Breast epithelium (tissue), 4 donors: Measurements from ENCODE around the gene FBN1. TPM values are rescaled to one million over a fixed set of nuclear protein-coding genes. Genes with fewer than 3 reads are reported as not detected.
A peak's percentile ranks its signal among the peaks of the same experiment; 100 is the strongest.

Source experiments
- DNase-seq, 2 donors: peaks; one replicate each; pipeline ENCODE4 v3.0.0-alpha.2; 2019; ENCODE audit warnings: low spot score in 2 of 2
- H3K27ac ChIP-seq, 2 donors: fragments of 200-600 bp; sonication (generic) in 1 of 2; one replicate each; pipeline ENCODE4 v1.5.1; 2016 to 2019; ENCODE audit warnings: mild to moderate bottlenecking in 1 of 2
- H3K27me3 ChIP-seq, 2 donors: fragments of 200-600 bp; sonication (generic) in 1 of 2; one replicate each; pipeline versions ENCODE4 v1.5.1 to v1.6.0; 2017 to 2019; ENCODE audit warnings: control low read depth in 1 of 2, mild to moderate bottlenecking in 1 of 2
- H3K36me3 ChIP-seq: fragments of 200-600 bp; one replicate; pipeline ENCODE4 v1.5.1; 2019
- H3K4me1 ChIP-seq, 2 donors: fragments of 200-600 bp; sonication (generic); one replicate each; pipeline ENCODE4 v1.5.1; 2016 to 2019; ENCODE audit warnings: control low read depth in 1 of 2
- H3K4me3 ChIP-seq, 3 donors: fragments of 200-600 bp; sonication (generic); 1 replicate in 2 of 3; 2 replicates in 1 of 3; pipeline ENCODE4 v1.5.1; 2016 to 2019; ENCODE audit warnings: mild to moderate bottlenecking in 3 of 3, moderate library complexity in 2 of 3
- H3K9me3 ChIP-seq, 2 donors: fragments of 200-600 bp; sonication (generic) in 1 of 2; one replicate each; pipeline ENCODE4 v1.5.1; 2016 to 2019; ENCODE audit warnings: control low read depth in 1 of 2
- POLR2A ChIP-seq: fragments of 450-650 bp; IDR thresholded peaks from one replicate; pipeline ENCODE4 v1.6.1; 2016; ENCODE audit warnings: antibody characterized with exemption, mild to moderate bottlenecking, moderate library complexity
- POLR2AphosphoS5 ChIP-seq, 3 donors: sonication (generic); formaldehyde crosslinking; IDR thresholded peaks; one replicate each; pipeline ENCODE4 v1.6.1; 2017; ENCODE audit warnings: antibody characterized with exemption in 3 of 3
- intact Hi-C: fragments of 100-400 bp; cut with DNase I; formaldehyde crosslinking; loops from one replicate; pipeline ENCODE4 v1.15.1; 2023; ENCODE audit warnings: low total_unique reads
- total RNA-seq, 3 donors: library from RNA; depleted of rRNA; stranded (reverse); fragments of >200 nt; gene quantifications; one replicate each; pipeline ENCODE4 v1.1.0, GENCODE V29; 2016
- TF ChIP-seq, protein P1 (sequence below), 3 donors: fragments of 450-650 bp; IDR thresholded peaks; one replicate each; pipeline ENCODE4 v1.5.1; 2016 to 2017; ENCODE audit warnings: antibody characterized with exemption in 3 of 3, mild to moderate bottlenecking in 3 of 3, moderate library complexity in 3 of 3

The FBN1 gene
- total RNA-seq, 3 donors from 2014 or later = 38.5 to 210 (median 83.2) TPM

DNA sequence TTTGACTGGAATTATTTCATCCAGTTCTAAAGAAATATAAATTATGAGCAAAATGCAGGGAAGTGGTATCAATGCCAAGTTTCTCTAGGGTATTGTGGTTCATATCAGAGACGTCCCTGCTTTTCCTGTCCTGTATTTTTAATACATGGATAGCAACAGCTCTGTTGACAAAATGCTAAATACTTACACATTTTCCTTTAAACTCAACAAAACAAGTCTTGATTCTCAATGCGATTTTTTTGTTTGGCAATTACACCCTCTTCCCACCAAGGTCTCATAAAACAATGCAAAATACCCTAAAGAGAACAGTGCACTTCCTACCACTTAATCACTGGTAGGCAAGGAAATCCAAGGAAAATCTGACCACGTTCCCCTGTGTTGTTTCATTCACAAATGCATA, 194.3 kb downstream of the FBN1 start:
- peaks cover 4% of the 10 kb centered on the region for H3K36me3 ChIP-seq
- H3K4me3 ChIP-seq = no peak overlapping the region
- peak overlapping the region in 1 of 2 donors; percentile 2 for H3K27ac ChIP-seq
- no peaks in the 10 kb centered on the region for H3K27me3 ChIP-seq
- H3K9me3 ChIP-seq = no peaks in the 10 kb centered on the region
- no peak for DNase-seq
- intact Hi-C loops = no loop called here
- H3K4me1 ChIP-seq = no peaks in the 10 kb centered on the region
- TF ChIP-seq POLR2A (no peak), POLR2AphosphoS5 (IDR thresholded peaks at IDR 0.05) (no peak)
- TF ChIP-seq, protein P1, sequence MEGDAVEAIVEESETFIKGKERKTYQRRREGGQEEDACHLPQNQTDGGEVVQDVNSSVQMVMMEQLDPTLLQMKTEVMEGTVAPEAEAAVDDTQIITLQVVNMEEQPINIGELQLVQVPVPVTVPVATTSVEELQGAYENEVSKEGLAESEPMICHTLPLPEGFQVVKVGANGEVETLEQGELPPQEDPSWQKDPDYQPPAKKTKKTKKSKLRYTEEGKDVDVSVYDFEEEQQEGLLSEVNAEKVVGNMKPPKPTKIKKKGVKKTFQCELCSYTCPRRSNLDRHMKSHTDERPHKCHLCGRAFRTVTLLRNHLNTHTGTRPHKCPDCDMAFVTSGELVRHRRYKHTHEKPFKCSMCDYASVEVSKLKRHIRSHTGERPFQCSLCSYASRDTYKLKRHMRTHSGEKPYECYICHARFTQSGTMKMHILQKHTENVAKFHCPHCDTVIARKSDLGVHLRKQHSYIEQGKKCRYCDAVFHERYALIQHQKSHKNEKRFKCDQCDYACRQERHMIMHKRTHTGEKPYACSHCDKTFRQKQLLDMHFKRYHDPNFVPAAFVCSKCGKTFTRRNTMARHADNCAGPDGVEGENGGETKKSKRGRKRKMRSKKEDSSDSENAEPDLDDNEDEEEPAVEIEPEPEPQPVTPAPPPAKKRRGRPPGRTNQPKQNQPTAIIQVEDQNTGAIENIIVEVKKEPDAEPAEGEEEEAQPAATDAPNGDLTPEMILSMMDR (IDR thresholded peaks at IDR 0.05) = no peak

DNA sequence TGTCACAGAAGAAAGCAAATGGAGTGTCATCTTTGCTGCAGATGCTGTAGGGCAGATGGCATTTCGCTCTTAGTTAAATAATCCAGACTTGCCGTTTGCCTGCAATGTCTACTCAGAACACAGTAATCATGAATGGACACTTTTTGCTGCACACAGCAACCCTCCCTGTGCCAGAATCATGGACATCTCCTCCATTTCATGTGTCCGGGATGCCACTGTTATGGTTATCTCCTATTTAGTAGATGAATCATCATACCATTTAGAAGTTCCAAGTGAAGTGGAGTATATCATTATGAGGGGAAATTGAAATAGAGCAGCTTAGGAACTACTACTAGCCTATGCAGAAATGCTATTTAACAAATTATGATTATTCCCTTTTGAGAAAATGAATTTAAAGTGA, 195.8 kb downstream of the FBN1 start:
- Histone ChIP-seq H3K36me3 (peaks cover 9% of the 10 kb centered on the region), H3K9me3 (no peaks in the 10 kb centered on the region), H3K27ac (no peak overlapping the region), H3K4me1 (no peaks in the 10 kb centered on the region), H3K27me3 (no peaks in the 10 kb centered on the region), H3K4me3 (no peak overlapping the region)
- DNase-seq = no peak
- intact Hi-C loops = no loop called here
- TF ChIP-seq POLR2AphosphoS5 (IDR thresholded peaks at IDR 0.05) (no peak), POLR2A (no peak)
- TF ChIP-seq, protein P1 (IDR thresholded peaks at IDR 0.05) = no peak

DNA sequence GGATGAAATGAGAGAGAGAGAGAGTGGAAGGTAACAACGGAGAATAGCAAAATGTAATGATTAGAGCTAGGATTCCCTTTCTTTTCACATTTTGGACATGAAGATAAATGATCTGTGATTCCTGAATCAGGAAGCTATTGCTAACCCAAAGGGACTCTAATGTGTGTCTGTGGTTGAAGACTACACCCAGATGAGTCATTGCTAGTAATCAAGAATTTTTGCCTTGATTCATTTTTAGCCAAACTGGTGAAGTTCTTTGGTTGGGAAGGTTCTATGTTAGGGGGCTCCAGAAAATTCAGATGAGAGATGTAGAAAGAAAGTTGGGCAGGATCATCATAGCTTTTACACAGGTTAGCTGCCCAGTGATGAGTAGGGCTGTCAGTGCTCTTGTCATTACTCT, 197.9 kb downstream of the FBN1 start:
- H3K36me3 ChIP-seq = peaks cover 9% of the 10 kb centered on the region
- intact Hi-C loops = no loop called here
- DNase-seq = no peak

DNA sequence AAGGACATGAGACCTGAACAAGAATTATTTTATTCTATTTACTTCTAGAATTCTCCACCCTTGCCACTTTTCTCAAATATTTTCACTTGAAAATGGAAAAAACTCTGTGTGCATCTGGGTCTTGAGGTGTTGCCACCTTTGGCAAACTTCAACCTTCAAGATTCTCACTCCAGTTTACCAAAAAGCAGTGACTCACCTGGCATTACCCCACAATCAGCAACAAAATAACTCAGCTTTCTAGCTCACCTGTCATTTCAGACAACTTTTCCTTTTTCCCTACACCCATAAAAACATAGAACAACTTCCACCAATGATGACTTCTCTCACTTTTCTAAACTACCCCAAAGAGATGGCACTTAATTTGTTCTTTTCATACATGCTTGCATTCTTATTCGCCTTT, 198.5 kb downstream of the FBN1 start:
- intact Hi-C loops = no loop called here
- DNase-seq = no peak
- Histone ChIP-seq H3K27me3 (no peaks in the 10 kb centered on the region), H3K9me3 (no peaks in the 10 kb centered on the region), H3K36me3 (peaks cover 9% of the 10 kb centered on the region), H3K4me3 (no peak overlapping the region), H3K27ac (no peak overlapping the region), H3K4me1 (no peaks in the 10 kb centered on the region)
- TF ChIP-seq POLR2AphosphoS5 (IDR thresholded peaks at IDR 0.05) (no peak), POLR2A (no peak)
- TF ChIP-seq, protein P1 (IDR thresholded peaks at IDR 0.05) = no peak

More for the DNA sequence above, 197.9 kb downstream of the FBN1 start:
- no peaks in the 10 kb centered on the region for H3K4me1 ChIP-seq
- H3K4me3 ChIP-seq = no peak overlapping the region
- no peak overlapping the region for H3K27ac ChIP-seq
- H3K27me3 ChIP-seq = no peaks in the 10 kb centered on the region
- no peak for TF ChIP-seq POLR2A
- TF ChIP-seq POLR2AphosphoS5 (IDR thresholded peaks at IDR 0.05) = no peak
- TF ChIP-seq, protein P1 (IDR thresholded peaks at IDR 0.05) = no peak
- no peaks in the 10 kb centered on the region for H3K9me3 ChIP-seq

DNA sequence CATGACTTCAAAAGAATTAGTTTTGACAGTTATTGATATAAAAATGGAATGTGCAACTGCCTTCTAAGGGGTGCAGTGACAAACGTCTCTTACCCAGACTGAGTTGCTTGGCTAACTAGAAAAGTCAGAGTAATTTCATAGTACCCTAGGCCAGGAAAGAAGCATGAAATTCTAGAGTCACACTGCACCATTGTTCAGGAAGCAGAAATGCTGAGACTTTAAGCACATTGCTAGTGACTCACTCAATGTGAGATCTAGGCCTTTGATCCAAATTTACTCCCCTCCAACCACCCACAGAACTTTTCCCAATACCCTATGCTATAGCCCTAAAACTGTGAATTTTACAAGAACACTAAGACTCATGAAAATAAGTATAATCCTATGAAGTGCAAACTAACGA, 203.5 kb downstream of the FBN1 start:
- Histone ChIP-seq H3K9me3 (no peaks in the 10 kb centered on the region), H3K27me3 (no peaks in the 10 kb centered on the region), H3K4me1 (no peaks in the 10 kb centered on the region), H3K4me3 (no peak overlapping the region), H3K27ac (no peak overlapping the region), H3K36me3 (peaks cover 9% of the 10 kb centered on the region)
- intact Hi-C loops = no loop called here
- TF ChIP-seq POLR2AphosphoS5 (IDR thresholded peaks at IDR 0.05) = no peak
- no peak for TF ChIP-seq POLR2A
- no peak for DNase-seq

DNA sequence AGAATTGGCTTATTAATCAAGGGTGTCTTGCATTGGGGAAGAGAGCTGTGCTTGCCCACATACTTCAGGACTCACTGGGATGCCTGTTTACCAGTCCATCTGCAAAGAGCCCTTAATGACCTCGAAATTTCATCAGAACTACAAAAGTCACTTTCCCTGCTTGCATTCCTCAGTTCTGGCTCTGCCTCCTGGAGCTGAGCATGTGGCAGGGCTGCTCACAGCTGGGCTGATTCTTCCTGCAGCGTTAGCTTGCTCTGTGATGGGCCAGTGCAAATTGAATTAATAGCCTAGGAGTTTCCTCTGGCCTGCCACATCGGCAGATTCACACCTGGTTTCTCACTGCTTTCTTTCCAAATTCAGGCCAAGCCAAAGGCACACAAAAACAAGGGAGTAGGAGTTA, 205.4 kb downstream of the FBN1 start:
- H3K9me3 ChIP-seq = no peaks in the 10 kb centered on the region
- H3K4me3 ChIP-seq = no peak overlapping the region
- no peak for DNase-seq
- TF ChIP-seq POLR2AphosphoS5 (IDR thresholded peaks at IDR 0.05) (peak in 1 of 3 donors; percentile 59), POLR2A (no peak)
- TF ChIP-seq, protein P1 (IDR thresholded peaks at IDR 0.05) = no peak
- H3K4me1 ChIP-seq = no peaks in the 10 kb centered on the region
- peaks cover 5% of the 10 kb centered on the region for H3K36me3 ChIP-seq
- intact Hi-C loops = no loop called here
- H3K27me3 ChIP-seq = no peaks in the 10 kb centered on the region
- no peak overlapping the region for H3K27ac ChIP-seq
